H9 (cell line): ENCODE results near the gene SEC23B. TPM values are rescaled to one million over a fixed set of nuclear protein-coding genes. Genes with fewer than 3 reads are reported as not detected.

Source experiments
- DNase-seq: peaks from one replicate; pipeline ENCODE4 v3.0.0-alpha.2; 2017
- H2AFZ ChIP-seq: one replicate; pipeline ENCODE4 v1.6.1; 2013; ENCODE audit warnings: mild to moderate bottlenecking, low read length, control low read depth, moderate library complexity
- H2AK5ac ChIP-seq: 2 replicates; pipeline ENCODE4 v1.6.1; 2013; ENCODE audit warnings: low read length, control low read depth, mixed read lengths; ENCODE audit not compliant: insufficient read length
- H2BK120ac ChIP-seq: one replicate; pipeline ENCODE4 v1.6.1; 2013; ENCODE audit warnings: low read depth, mild to moderate bottlenecking, low read length, control low read depth, inconsistent platforms; ENCODE audit not compliant: poor library complexity, severe bottlenecking
- H2BK12ac ChIP-seq: 2 replicates; pipeline ENCODE4 v1.6.1; 2013; ENCODE audit warnings: low read length, control low read depth, mixed read lengths, low read depth; ENCODE audit not compliant: insufficient read length
- H2BK15ac ChIP-seq: 2 replicates; pipeline ENCODE4 v1.6.1; 2013; ENCODE audit warnings: low read depth, low read length, control low read depth
- H2BK20ac ChIP-seq: one replicate; pipeline ENCODE4 v1.6.1; 2013; ENCODE audit warnings: low read depth, mild to moderate bottlenecking, low read length, control low read depth, inconsistent platforms; ENCODE audit not compliant: poor library complexity, severe bottlenecking
- H2BK5ac ChIP-seq: 2 replicates; pipeline ENCODE4 v1.6.1; 2013; ENCODE audit warnings: low read length, control low read depth, mixed read lengths; ENCODE audit not compliant: insufficient read length
- H3K14ac ChIP-seq: 2 replicates; pipeline ENCODE4 v1.6.1; 2013; ENCODE audit warnings: low read length, control low read depth; ENCODE audit not compliant: insufficient read depth
- H3K18ac ChIP-seq: 2 replicates; pipeline ENCODE4 v1.6.1; 2013; ENCODE audit warnings: low read depth, mild to moderate bottlenecking, mixed read lengths, low read length, control low read depth; ENCODE audit not compliant: insufficient read length
- H3K23ac ChIP-seq: 2 replicates; pipeline ENCODE4 v1.6.1; 2013; ENCODE audit warnings: low read length, control low read depth, mixed read lengths, low read depth; ENCODE audit not compliant: insufficient read length
- H3K23me2 ChIP-seq: 2 replicates; pipeline ENCODE4 v1.6.1; 2013; ENCODE audit warnings: low read depth, mild to moderate bottlenecking, mixed read lengths, low read length, control low read depth; ENCODE audit not compliant: insufficient read length, poor library complexity, severe bottlenecking
- H3K27ac ChIP-seq: 2 replicates; pipeline ENCODE4 v1.5.1; 2013; ENCODE audit warnings: low read length, control low read depth, mixed read lengths, low read depth; ENCODE audit not compliant: insufficient read length
- H3K27me3 ChIP-seq: 2 replicates; pipeline ENCODE4 v1.6.1; 2013; ENCODE audit warnings: low read length, control low read depth, inconsistent platforms; ENCODE audit not compliant: insufficient read depth
- H3K4ac ChIP-seq: 2 replicates; pipeline ENCODE4 v1.6.1; 2013; ENCODE audit warnings: low read depth, mild to moderate bottlenecking, control low read depth, inconsistent platforms, low read length, moderate library complexity
- H3K4me1 ChIP-seq: 2 replicates; pipeline ENCODE4 v1.6.1; 2013; ENCODE audit warnings: low read length, control low read depth, inconsistent platforms; ENCODE audit not compliant: insufficient read depth
- H3K4me2 ChIP-seq: 2 replicates; pipeline ENCODE4 v1.6.1; 2013; ENCODE audit warnings: low read length, control low read depth, mixed read lengths; ENCODE audit not compliant: insufficient read length, insufficient read depth
- H3K56ac ChIP-seq: 2 replicates; pipeline ENCODE4 v1.6.1; 2013; ENCODE audit warnings: low read depth, mild to moderate bottlenecking, mixed read lengths, low read length, control low read depth; ENCODE audit not compliant: insufficient read length
- H3K79me1 ChIP-seq: 2 replicates; pipeline ENCODE4 v1.6.1; 2013; ENCODE audit warnings: low read depth, mild to moderate bottlenecking, moderate library complexity, low read length, control low read depth, inconsistent platforms; ENCODE audit not compliant: insufficient read depth, poor library complexity, severe bottlenecking
- H3K79me2 ChIP-seq: 2 replicates; pipeline ENCODE4 v1.6.1; 2013; ENCODE audit warnings: low read length, control low read depth, inconsistent platforms; ENCODE audit not compliant: insufficient read depth
- H3K9ac ChIP-seq: 2 replicates; pipeline ENCODE4 v1.6.1; 2013; ENCODE audit warnings: low read length, control low read depth, mixed read lengths; ENCODE audit not compliant: insufficient read length; ENCODE audit errors: extremely low read depth
- H3K9me3 ChIP-seq: one replicate; pipeline ENCODE4 v1.6.1; 2013; ENCODE audit warnings: low read depth, low read length, inconsistent platforms; ENCODE audit not compliant: control insufficient read depth
- H3T11ph ChIP-seq: one replicate; pipeline ENCODE4 v1.6.1; 2013; ENCODE audit warnings: mild to moderate bottlenecking, low read length, control low read depth, inconsistent platforms
- H4K20me1 ChIP-seq: one replicate; pipeline ENCODE4 v1.6.1; 2013; ENCODE audit not compliant: control insufficient read depth, insufficient read length, insufficient read depth
- H4K5ac ChIP-seq: 2 replicates; pipeline ENCODE4 v1.6.1; 2013; ENCODE audit warnings: low read depth, mild to moderate bottlenecking, mixed read lengths, low read length, control low read depth; ENCODE audit not compliant: insufficient read length
- H4K8ac ChIP-seq: replicated peaks from 2 replicates; pipeline ENCODE4 v1.6.1; 2013; ENCODE audit warnings: low read length, control low read depth, mixed read lengths, low read depth; ENCODE audit not compliant: insufficient read length
- H4K91ac ChIP-seq: 2 replicates; pipeline ENCODE4 v1.6.1; 2013; ENCODE audit warnings: low read depth, mild to moderate bottlenecking, moderate library complexity, mixed read lengths, low read length, control low read depth; ENCODE audit not compliant: insufficient read length
- H3K27ac Mint-ChIP-seq, 3 experiments: 2 replicates in 2 of 3; 3 replicates in 1 of 3; pipeline ENCODE4 v1.8.0; 2020 to 2021; ENCODE audit warnings: mixed read lengths in 3 of 3, mild to moderate bottlenecking in 1 of 3, moderate library complexity in 1 of 3
- H3K27me3 Mint-ChIP-seq: 2 replicates; pipeline ENCODE4 v1.8.0; 2021; ENCODE audit warnings: low read depth, mild to moderate bottlenecking, moderate library complexity, mixed read lengths
- H3K36me3 Mint-ChIP-seq, 3 experiments: 2 replicates in 2 of 3; 3 replicates in 1 of 3; pipeline ENCODE4 v1.8.0; 2020 to 2021; ENCODE audit warnings: low read depth in 3 of 3, mixed read lengths in 3 of 3; ENCODE audit not compliant: insufficient read depth in 1 of 3
- H3K4me1 Mint-ChIP-seq, 2 experiments: 2 replicates each; pipeline ENCODE4 v1.8.0; 2020; ENCODE audit warnings: mixed read lengths in 2 of 2
- H3K4me3 Mint-ChIP-seq, 2 experiments: 2 replicates in 1 of 2; 3 replicates in 1 of 2; pipeline ENCODE4 v1.8.0; 2020 to 2021; ENCODE audit warnings: mild to moderate bottlenecking in 2 of 2, mixed read lengths in 2 of 2, moderate library complexity in 1 of 2
- H3K9me3 Mint-ChIP-seq, 2 experiments: 2 replicates in 1 of 2; 3 replicates in 1 of 2; pipeline ENCODE4 v1.8.0; 2020; ENCODE audit warnings: mild to moderate bottlenecking in 2 of 2, mixed read lengths in 2 of 2, moderate library complexity in 1 of 2
- WGBS: extraction: QIAGEN DNeasy Blood & Tissue Kit; methylation state at CpG from one replicate; pipeline ENCODE4 v1.1.7; 2013; ENCODE audit warnings: missing lambda C conversion rate, low lambda C conversion rate, mixed read lengths; ENCODE audit not compliant: insufficient read length; ENCODE audit errors: extremely low coverage; 5-methylcytosine and 5-hydroxymethylcytosine counted together
- total RNA-seq: library from RNA; stranded (reverse); gene quantifications from 2 replicates; pipeline ENCODE4 v1.2.1, GENCODE V29; 2021
- TF ChIP-seq, protein P1 (sequence below): fragments of 200-600 bp; sonication (generic); conservative IDR thresholded peaks from 3 replicates; pipeline ENCODE4 v1.8.0; 2021; ENCODE audit warnings: antibody characterized with exemption, mild to moderate bottlenecking

Gene SEC23B
- total RNA-seq, 1 experiment from 2014 or later = 65.9 TPM

DNA sequence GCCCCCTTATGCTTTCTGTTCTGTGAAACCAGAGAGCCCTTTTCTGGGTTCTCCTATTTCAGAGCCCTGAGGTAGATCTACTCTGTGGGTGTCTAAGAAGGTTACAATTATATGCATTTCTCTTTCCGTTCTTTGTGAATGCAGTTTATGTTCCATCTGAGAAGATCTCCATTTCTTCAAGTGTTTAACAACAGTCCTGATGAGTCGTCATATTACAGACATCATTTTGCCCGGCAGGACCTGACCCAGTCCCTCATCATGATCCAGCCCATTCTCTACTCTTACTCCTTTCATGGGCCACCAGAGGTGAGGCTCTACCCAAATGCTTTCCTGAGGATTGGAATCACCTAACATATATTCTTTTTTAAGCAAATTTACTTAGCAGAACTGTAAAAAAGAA is 40.7 kb downstream of the SEC23B start:
- Histone ChIP-seq H2BK120ac (no peak overlapping the region), H4K8ac (no peak overlapping the region), H2AFZ (no peak overlapping the region), H2BK20ac (no peak overlapping the region), H3T11ph (no peak overlapping the region), H3K79me2 (no peaks in the 10 kb centered on the region), H4K91ac (no peak overlapping the region), H3K27me3 (no peaks in the 10 kb centered on the region), H3K9ac (no peak overlapping the region), H3K18ac (no peak overlapping the region), H4K20me1 (no peaks in the 10 kb centered on the region), H3K4me1 (no peaks in the 10 kb centered on the region), H2BK5ac (no peak overlapping the region), H3K27ac (no peak overlapping the region), H3K56ac (no peak overlapping the region), H2AK5ac (no peak overlapping the region), H4K5ac (no peak overlapping the region), H2BK15ac (no peak overlapping the region), H3K4ac (no peak overlapping the region), H3K79me1 (no peaks in the 10 kb centered on the region), H3K9me3 (no peaks in the 10 kb centered on the region), H3K23me2 (no peaks in the 10 kb centered on the region), H3K14ac (no peak overlapping the region), H2BK12ac (no peak overlapping the region), H3K4me2 (no peak overlapping the region), H3K23ac (no peak overlapping the region)
- Mint-ChIP-seq H3K9me3 (no peaks in the 10 kb centered on the region), H3K4me1 (no peaks in the 10 kb centered on the region), H3K27ac (no peak overlapping the region), H3K4me3 (no peak overlapping the region), H3K36me3 (peaks cover 18 to 59% (median 50%) of the 10 kb centered on the region in 3 experiments; a peak in 6 of 7 replicates), H3K27me3 (no peaks in the 10 kb centered on the region)
- DNase-seq = no peak
- TF ChIP-seq, protein P1, sequence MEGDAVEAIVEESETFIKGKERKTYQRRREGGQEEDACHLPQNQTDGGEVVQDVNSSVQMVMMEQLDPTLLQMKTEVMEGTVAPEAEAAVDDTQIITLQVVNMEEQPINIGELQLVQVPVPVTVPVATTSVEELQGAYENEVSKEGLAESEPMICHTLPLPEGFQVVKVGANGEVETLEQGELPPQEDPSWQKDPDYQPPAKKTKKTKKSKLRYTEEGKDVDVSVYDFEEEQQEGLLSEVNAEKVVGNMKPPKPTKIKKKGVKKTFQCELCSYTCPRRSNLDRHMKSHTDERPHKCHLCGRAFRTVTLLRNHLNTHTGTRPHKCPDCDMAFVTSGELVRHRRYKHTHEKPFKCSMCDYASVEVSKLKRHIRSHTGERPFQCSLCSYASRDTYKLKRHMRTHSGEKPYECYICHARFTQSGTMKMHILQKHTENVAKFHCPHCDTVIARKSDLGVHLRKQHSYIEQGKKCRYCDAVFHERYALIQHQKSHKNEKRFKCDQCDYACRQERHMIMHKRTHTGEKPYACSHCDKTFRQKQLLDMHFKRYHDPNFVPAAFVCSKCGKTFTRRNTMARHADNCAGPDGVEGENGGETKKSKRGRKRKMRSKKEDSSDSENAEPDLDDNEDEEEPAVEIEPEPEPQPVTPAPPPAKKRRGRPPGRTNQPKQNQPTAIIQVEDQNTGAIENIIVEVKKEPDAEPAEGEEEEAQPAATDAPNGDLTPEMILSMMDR = no peak
- WGBS = no CpG with 5 or more reads among the region's 3 CpGs
